GM18498 (cell line): ENCODE data around the gene CACNA2D2.

Experiments used
- ATAC-seq: cut with Tn5 transposase; IDR thresholded peaks from one replicate; pipeline ENCODE4 v1.9.1; 2021; ENCODE audit warnings: mild to moderate bottlenecking, moderate library complexity; ENCODE audit not compliant: unreplicated experiment

Gene CACNA2D2

DNA sequence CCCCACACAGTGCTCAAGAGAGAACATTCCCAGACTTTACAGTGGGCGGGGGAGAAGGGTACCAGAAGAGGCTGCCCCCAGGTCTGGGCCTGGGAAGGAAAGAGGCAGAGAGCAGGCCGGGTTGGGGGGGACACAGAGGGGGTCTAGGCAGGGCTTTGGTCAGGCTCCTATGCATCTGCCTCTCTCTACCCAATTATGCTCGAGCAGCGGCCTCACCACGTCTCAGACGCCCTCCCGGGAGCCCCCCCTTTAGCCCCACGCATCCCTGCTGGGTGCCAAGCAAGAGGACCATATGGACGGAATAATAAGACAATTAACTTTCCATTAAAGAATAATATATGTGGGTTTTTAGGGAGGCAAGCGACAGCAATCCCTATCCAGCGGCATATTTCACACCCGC, 32.8 kb downstream of the CACNA2D2 start:
- ATAC-seq = no peak

GRCh38 chr3:50467919-50468318, 35.5 kb downstream of the CACNA2D2 start:
- no peak for ATAC-seq

- ATAC-seq = no peak
Observed at GRCh38 chr3:50466177-50466576, 37.3 kb downstream of the CACNA2D2 start.

- ATAC-seq = no peak
Observed at GRCh38 chr3:50464569-50464968, 38.9 kb downstream of the CACNA2D2 start.

DNA sequence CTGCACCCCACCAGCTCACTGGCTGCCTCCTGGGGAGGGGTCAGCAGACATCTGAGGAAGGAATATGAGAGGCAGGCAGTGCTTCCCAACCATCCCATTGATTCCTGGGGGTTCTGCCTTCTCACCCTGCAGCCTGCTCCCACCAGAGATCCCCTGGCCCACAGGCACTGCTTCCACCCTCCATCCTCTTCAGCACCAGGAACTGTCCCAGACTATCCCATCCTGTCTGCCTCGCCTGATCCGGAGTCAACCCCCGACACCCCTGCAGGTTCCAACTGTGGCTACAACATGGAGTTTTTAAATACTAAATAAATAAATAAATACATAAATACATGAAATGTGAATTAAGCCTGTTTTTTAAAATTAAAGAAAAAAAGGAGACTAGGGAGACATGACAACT, 43.6 kb downstream of the CACNA2D2 start:
- no peak for ATAC-seq

GRCh38 chr3:50457988-50458387, 45.4 kb downstream of the CACNA2D2 start:
- ATAC-seq = no peak

DNA sequence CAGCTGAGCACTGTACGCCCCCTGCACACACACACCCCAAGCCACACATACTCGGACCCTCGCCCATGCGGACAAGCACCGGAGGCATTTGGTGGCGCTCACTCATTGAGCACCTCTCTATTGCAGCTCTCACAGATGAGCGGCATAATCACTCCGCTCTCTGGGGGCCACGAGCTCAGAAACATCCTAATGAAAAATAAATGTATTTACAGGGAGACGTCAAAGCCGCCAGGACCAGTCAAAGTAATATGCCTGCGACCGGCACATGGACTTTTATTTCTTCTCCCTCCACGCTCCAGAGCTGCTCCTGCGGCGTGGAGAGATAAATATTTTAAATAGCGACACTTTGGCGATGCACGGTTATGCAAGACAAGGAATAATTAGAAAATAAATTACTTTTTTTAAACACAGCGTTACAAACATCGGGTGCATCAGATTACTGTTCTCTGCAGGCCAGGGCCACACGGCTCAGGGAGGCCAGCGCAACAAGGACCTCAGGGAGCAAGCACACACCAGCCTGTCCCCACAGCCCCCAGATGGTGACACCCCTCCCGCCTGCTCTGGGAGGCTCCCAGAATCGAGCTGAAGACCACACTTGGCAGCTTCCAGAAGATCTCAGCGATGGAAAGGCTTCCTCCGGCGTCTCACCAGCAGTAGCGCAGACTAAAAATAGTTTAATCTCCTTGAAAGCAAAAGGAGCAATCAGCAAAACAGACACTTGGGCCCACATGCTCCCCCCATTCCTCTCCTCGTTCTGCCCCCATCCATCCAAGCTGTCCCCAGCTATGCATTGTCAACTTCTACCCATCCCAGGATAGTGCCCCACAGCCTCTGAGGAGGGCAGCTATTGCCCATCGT, 48.0 kb downstream of the CACNA2D2 start:
- ATAC-seq = no peak

- ATAC-seq = no peak
Observed at GRCh38 chr3:50454481-50455070, 48.9 kb downstream of the CACNA2D2 start.

DNA sequence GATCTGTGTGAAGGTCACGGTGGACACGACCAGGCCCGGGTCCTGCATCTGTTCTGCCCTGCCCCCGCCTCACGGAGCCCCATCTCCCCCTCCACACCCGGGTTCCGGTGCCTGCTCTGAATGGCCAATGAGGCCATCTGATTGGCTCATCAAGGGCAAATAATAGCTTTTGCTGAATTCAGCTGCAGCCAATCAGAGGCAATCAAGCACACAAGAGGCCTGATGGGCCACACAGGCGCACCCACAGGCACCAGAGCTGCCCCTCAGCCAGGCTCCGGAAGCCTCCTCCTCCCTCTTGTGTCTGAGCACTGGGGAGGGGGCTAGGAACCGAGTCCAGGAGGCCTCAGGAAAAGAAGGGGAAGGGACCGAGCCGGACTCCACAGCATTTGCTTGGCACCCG, 49.5 kb downstream of the CACNA2D2 start:
- ATAC-seq = no peak

DNA sequence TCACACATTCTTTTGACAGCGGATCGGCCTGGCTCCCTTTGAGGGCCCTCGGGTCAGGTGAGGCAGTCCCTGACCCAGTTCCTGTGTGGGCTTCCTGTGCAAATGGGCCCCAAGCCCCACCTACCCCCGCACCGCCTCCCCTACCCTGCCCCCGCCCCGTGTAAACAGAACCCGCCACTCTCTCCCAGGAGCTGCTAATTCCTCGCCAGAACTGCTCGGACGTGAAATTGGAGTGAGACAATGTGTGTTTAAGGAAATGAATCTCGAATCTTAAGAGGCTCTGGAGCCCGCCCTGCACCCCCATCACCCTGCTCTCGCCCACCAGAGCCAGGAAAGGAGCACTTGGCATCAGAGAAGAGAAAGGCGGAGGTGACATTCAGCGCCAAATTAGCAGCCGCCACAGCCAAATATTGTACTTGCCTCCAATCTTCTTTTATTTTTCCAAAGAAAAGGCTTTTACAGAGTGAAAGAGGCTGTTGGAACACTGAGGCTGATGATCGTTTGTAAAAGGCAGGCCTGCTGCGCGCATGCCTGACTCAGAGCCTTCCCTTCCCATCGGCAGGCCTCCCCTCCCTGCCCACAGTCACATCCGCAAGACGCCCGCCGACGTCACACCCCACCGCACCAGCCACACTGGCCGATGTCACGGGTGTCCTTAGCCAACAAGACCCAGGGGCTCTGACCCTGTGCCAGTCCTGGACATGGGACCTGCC, 53.1 kb downstream of the CACNA2D2 start:
- no peak for ATAC-seq

DNA sequence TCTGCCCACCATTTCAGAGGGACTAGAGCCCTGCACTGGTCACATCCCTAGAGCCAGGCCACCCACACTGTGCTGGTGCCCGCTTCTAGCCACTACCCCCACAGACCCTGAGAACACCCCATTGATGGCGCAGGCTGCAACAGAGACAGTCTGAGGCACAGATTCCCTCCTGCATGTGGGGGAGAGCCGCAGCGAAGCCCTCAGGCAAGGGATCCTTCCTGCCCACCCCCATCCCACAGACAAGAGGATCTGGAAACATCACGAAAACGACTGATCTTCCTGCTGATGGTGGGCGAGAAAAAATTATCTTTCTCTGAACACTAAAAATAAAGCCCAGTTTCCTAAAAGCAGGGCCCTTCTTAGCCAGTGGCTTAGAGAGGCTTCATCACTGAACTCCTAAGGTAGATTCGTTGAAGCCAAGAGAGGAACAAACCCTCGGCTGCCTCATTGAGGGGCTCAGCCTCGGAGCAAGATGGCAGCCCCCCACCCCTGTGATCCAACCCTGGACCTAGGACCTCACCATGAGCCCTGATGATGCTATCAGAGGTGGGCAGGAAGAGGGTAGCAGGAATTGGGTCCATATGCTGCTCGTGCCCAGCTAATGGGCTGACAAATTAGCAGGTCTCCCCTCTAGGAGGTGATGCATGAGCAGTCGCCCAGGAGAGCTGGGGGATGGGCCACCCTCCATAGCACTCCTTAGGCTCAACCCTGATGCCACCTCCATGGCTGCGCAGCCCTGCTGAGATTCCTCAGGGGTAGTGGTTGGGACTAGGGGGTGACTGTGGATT, 54.5 kb downstream of the CACNA2D2 start:
- no peak for ATAC-seq

DNA sequence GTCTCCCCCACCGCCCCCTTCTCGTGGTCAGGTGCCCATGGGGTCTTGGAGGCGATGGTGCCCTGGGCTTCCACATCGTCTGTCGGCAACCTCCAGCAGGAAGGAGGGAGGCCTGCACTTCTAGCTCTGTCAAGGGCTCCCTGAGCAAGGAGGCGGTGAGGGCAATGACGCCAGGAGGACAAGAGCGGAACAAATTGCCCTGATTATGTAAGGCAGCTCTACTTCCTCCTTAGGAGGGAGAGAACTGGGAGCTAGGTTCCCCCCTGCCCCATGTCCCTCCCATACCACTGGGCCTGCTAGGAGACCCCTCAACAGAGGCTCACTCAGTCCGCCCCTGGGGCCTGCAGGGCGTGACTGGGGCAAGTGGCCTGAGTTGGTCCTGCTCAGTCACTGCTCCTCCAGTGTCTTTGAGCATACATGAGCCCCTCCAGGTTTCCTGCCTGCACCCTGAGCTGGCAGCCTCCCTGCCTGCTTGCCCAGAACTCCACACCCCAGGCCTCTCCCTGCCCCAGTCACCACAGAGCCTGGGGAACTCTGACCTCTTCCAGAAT, 56.1 kb downstream of the CACNA2D2 start:
- ATAC-seq = no peak

DNA sequence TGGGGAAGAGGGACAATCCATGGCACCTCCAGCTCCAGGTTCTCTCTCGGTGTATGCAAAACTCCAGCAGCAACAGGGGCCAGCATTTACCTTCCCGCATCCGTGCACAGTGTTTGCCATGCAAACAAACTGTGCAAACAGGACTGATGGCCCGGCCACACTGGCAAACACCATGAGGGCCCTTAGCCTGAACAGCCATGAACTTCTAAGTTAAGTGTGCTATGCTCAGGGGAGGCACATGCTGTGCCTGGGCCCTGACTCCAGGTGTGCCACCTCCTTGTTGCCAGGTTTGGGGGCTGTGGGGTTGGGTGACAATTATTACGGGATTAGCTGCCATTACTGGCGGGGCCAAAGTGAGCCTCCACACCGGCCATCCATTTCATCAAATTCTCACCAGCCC, 57.5 kb downstream of the CACNA2D2 start:
- ATAC-seq = no peak

DNA sequence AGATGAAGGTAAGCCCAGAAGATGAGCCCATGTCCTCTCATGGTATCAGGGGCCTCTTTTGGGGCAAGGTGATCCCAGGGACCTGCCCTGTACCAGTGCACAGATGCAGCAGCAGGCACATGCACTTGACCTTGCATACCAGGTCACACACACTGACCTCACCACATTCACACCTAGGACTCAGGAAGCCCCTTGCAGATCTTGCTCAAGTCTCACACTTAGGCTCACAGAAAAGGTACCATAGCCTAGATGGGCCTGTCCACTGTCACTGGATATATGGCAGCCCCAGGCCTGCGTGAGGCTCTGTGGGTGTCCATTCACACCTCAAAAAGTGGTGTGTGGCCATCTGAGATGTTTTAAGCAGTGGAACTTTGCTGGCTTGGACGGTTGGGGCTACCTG, 58.7 kb downstream of the CACNA2D2 start:
- no peak for ATAC-seq

GRCh38 chr3:50444213-50444612, 59.2 kb downstream of the CACNA2D2 start:
- ATAC-seq = no peak

GRCh38 chr3:50442945-50443579, 60.4 kb downstream of the CACNA2D2 start:
- no peak for ATAC-seq

DNA sequence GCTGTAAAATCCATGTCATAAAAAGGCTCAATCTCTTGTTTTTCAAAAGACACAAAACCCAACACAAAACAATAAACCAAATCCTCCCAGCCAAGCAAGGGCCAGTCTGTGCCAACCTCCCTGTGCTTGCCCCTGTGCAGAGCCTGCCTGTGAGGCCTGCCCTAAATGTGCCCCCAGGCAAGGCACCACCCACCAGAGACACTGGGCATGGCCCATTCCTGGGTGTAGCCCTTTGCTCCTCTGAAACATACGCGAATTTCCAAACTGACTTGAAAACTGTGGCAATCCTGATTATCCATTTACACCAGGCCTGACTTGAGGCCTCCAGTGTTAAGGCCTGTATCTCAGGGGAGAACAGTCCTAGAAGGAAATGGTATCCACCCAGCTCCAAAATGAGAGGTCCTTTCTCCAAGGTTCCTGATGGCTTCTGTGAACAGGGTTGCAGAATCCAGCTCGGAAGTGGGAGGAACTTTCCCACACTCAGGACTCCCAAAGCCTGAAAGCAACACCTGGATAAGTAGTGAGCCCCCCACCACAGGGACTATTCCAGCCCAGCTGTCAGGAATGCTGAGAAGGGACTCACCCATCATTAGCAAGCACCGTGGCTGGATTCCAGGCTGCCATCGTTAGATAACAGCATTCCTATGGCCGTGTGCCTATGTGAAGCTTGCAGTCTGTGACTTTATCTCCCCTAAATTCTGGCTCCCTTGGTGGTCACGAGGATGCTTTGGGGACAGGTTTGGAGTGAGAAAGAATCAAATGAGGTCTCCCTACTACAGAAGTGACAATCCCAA, 61.8 kb downstream of the CACNA2D2 start:
- ATAC-seq = no peak

GRCh38 chr3:50436114-50436674, 67.2 kb downstream of the CACNA2D2 start:
- no peak for ATAC-seq
